ENCODE measurements around the gene SPATA13. TPM values are rescaled to one million over a fixed set of nuclear protein-coding genes. Genes with fewer than 3 reads are reported as not detected.

Gene SPATA13
- total and polyA plus RNA-seq, 10 of the 15 experiments (the other 5 are each of a cell fraction or from before 2014, with no cell fraction given), result 2.4 to 11.1 (median 10.2) TPM

DNA sequence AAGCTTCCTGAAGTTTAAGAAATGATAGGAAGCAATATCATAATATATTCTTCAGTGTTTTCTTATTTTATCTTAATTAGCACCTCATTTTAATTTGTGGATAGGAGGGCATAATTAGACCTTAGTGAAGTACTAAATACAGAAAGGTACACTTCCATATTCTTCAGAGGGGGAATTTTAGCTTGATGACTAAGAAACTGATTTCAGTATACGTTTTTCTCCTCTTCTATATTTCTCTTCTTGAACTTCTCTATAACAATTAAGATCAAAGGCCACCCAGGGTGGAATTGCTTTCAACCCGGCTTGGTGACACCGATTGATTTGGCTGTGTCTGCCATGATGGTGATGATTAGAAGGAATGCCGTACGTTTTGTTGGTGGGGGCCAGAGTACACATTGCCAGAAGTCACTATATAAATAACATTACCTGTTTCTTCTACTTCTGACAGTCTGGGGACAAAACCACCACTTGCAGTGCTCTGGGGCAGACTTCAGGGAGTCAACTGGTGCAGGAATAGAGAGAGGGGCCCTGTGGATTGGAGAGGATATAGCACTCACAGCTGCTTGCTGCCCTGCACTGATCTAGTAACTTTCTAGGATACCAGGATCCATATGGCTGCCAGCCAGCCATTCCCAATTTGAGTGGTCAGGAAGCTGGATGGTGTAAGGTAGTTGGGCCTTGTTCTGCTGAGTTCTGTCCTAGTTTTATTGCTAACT lies 73.8 kb downstream of the SPATA13 start:
- Histone ChIP-seq H3K4me3 (no peak overlapping the region), H3K79me2 (ENCODE audit: control insufficient read depth, insufficient read depth, low read length) (no peaks in the 10 kb centered on the region), H3K4me2 (ENCODE audit: control insufficient read depth, insufficient read depth) (no peak overlapping the region), H3K36me3 (ENCODE audit: control insufficient read depth in 2 of 2, insufficient read depth in 2 of 2, low read length in 1 of 2) (no peaks in the 10 kb centered on the region), H3K27ac (ENCODE audit: control insufficient read depth, insufficient read depth) (no peak overlapping the region), H2AFZ (ENCODE audit: control insufficient read depth, low read depth, low read length) (no peak overlapping the region), H3K4me1 (ENCODE audit: control insufficient read depth, insufficient read depth, low read length) (peaks cover 4% of the 10 kb centered on the region; the same call in 1 of the 2 replicates), H4K20me1 (ENCODE audit: control insufficient read depth, insufficient read depth) (no peaks in the 10 kb centered on the region), H3K9me3 (replicated peaks; ENCODE audit: control insufficient read depth, insufficient read depth, low read length) (no peaks in the 10 kb centered on the region), H3K9ac (ENCODE audit: control insufficient read depth, insufficient read depth, low read length) (no peak overlapping the region), H3K27me3 (replicated peaks in 1 of 2; ENCODE audit: control insufficient read depth in 2 of 2, insufficient read depth in 2 of 2, low read length in 1 of 2) (no peaks in the 10 kb centered on the region)
- WGBS (ENCODE audit: insufficient coverage, insufficient replicate concordance, low lambda C conversion rate, missing lambda C conversion rate), result 56% methylated on average over 5 of the region's 5 CpGs
- peak; percentile 72 for ATAC-seq
- POLR2A ChIA-PET, result interaction anchor here (0.7 to 3.8 kb wide), 3 partner anchors 35 to 40 kb away, joined by 3 to 15 read pairs (median 8); no protein-coding TSS in a partner anchor
- in situ Hi-C loops (cut with MboI) (loop anchor here (5.0 kb wide), 1 partner anchor 317 kb away; no protein-coding TSS in a partner anchor), intact Hi-C loops (cut with micrococcal nuclease; ENCODE audit: unreplicated experiment) (no loop called here)
- no TSS peak for BruUV-seq (replicated peaks)
- SMC1A ChIA-PET (ENCODE audit: uncharacterized antibody, unreplicated experiment), result interaction anchor here (0.8 to 3.9 kb wide), 11 partner anchors 9 to 199 kb away, joined by 3 to 25 read pairs (median 4); no protein-coding TSS in a partner anchor
- no peak for TF ChIP-seq SMAD5 (IDR thresholded peaks at IDR 0.05; ENCODE audit: low read depth)
- TF ChIP-seq JUNB (IDR thresholded peaks at IDR 0.05), result peak; percentile 67
- TF ChIP-seq CHD2 (IDR thresholded peaks at IDR 0.05; ENCODE audit: borderline replicate concordance, low read depth, low read length), result no peak
- TF ChIP-seq, protein P1, sequence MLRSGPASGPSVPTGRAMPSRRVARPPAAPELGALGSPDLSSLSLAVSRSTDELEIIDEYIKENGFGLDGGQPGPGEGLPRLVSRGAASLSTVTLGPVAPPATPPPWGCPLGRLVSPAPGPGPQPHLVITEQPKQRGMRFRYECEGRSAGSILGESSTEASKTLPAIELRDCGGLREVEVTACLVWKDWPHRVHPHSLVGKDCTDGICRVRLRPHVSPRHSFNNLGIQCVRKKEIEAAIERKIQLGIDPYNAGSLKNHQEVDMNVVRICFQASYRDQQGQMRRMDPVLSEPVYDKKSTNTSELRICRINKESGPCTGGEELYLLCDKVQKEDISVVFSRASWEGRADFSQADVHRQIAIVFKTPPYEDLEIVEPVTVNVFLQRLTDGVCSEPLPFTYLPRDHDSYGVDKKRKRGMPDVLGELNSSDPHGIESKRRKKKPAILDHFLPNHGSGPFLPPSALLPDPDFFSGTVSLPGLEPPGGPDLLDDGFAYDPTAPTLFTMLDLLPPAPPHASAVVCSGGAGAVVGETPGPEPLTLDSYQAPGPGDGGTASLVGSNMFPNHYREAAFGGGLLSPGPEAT (IDR thresholded peaks at IDR 0.05; ENCODE audit: low read depth), result peak; percentile 45; the same call in 1 of the 2 replicates
- TF ChIP-seq BCL11A (IDR thresholded peaks at IDR 0.05; ENCODE audit: low read depth, low read length), result 0 out of 2 replicates have a peak, but pooled peaks have one; percentile 25
- TF ChIP-seq IKZF1 (conservative IDR thresholded peaks at IDR 0.05), result peak; percentile 17; the same call in 1 of the 2 replicates
- TF ChIP-seq NFYA (IDR thresholded peaks at IDR 0.05; ENCODE audit: borderline replicate concordance, low read depth, low read length), result no peak
- TF ChIP-seq, protein P2, sequence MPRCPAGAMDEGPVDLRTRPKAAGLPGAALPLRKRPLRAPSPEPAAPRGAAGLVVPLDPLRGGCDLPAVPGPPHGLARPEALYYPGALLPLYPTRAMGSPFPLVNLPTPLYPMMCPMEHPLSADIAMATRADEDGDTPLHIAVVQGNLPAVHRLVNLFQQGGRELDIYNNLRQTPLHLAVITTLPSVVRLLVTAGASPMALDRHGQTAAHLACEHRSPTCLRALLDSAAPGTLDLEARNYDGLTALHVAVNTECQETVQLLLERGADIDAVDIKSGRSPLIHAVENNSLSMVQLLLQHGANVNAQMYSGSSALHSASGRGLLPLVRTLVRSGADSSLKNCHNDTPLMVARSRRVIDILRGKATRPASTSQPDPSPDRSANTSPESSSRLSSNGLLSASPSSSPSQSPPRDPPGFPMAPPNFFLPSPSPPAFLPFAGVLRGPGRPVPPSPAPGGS (IDR thresholded peaks at IDR 0.05; ENCODE audit: borderline replicate concordance, insufficient read depth, low read depth, low read length, poor library complexity, severe bottlenecking), result no peak
- TF ChIP-seq IKZF2 (IDR thresholded peaks at IDR 0.05), result peak in 1 of 2 experiments; percentile 25; a peak in 1 of 4 replicates
- no peak for TF ChIP-seq LARP7 (IDR thresholded peaks at IDR 0.05)
- no peak for TF ChIP-seq BRCA1 (IDR thresholded peaks at IDR 0.05; ENCODE audit: low read depth, low read length)
- TF ChIP-seq, protein P3, sequence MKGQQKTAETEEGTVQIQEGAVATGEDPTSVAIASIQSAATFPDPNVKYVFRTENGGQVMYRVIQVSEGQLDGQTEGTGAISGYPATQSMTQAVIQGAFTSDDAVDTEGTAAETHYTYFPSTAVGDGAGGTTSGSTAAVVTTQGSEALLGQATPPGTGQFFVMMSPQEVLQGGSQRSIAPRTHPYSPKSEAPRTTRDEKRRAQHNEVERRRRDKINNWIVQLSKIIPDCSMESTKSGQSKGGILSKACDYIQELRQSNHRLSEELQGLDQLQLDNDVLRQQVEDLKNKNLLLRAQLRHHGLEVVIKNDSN (IDR thresholded peaks at IDR 0.05; ENCODE audit: borderline replicate concordance, extremely low read length, insufficient read depth, low read depth, low read length), result no peak
- no peak for TF ChIP-seq WRNIP1 (IDR thresholded peaks at IDR 0.05; ENCODE audit: borderline replicate concordance, low read depth, low read length)
- TF ChIP-seq MTA2 (IDR thresholded peaks at IDR 0.05; ENCODE audit: low read depth), result peak; percentile 84
- peak; percentile 69 for TF ChIP-seq TCF7 (IDR thresholded peaks at IDR 0.05; ENCODE audit: borderline replicate concordance)
- TF ChIP-seq YBX1 (IDR thresholded peaks at IDR 0.05), result no peak
- no peak for TF ChIP-seq RAD21 (IDR thresholded peaks at IDR 0.05; ENCODE audit: insufficient read depth, low read depth, low read length)
- TF ChIP-seq SPI1 (IDR thresholded peaks at IDR 0.05; ENCODE audit: borderline replicate concordance, insufficient read depth, low read depth, low read length), result peak; percentile 43; the same call in 1 of the 2 replicates
- TF ChIP-seq TARDBP (IDR thresholded peaks at IDR 0.05; ENCODE audit: borderline replicate concordance), result no peak
- TF ChIP-seq NR2F1 (conservative IDR thresholded peaks at IDR 0.05), result peak; percentile 41; the same call in 1 of the 2 replicates
- RAD21 ChIA-PET (ENCODE audit: unreplicated experiment), result interaction anchor here (0.9 to 5.7 kb wide), 4 partner anchors 33 to 193 kb away, joined by 3 to 80 read pairs (median 3); no protein-coding TSS in a partner anchor
- no peak for DNase-seq (ENCODE audit: low read depth, low spot score)
- no peak for FAIRE-seq
- CTCF ChIA-PET, result interaction anchor here (0.6 to 2.4 kb wide), 8 partner anchors 8 to 275 kb away, joined by 3 to 9 read pairs (median 6); no protein-coding TSS in a partner anchor

Measured in GM12878 (cell line).